ENCODE results near the gene CIT.

DNA sequence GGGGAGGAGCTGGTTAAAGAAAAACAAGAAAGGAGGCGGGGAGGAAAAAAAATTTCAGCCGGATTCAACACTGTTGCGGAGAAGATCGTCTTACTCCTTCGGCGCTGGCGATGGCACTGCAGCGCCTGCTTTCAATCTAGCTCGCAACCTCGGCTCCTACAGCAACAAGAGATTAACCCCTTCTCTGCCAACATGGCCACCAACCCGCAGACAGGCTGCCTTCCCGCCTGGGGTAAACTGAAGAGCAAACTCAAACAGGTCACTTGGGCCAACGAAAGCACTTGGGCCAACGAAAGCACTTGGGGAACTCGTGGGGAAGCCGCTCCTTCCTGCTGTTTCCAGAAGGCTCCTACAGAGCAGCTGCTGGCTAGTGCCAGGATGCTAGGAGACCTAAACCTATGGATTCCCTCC, 73.7 kb downstream of the CIT start:
- TF ChIP-seq CTCF (conservative IDR thresholded peaks at IDR 0.05 in 1 of 2, IDR thresholded peaks at IDR 0.05 in 1 of 2; ENCODE audit: low read depth in 1 of 2, low read length in 2 of 2) (peak in 1 of 2 donors; percentile 5), EZH2 (IDR thresholded peaks at IDR 0.05; ENCODE audit: low read length, missing control alignments) (no peak)

Measured in fibroblast of lung (primary cell).